Mucosa of descending colon (tissue), 3 donors: ENCODE results near the gene LCN10. TPM values are rescaled to one million over a fixed set of nuclear protein-coding genes. Genes with fewer than 3 reads are reported as not detected.

ENCODE experiments used
- ATAC-seq: fragments of 200-7000 bp; cut with Tn5 transposase; one replicate; pipeline ENCODE4 v1.9.1; 2020; ENCODE audit warnings: mild to moderate bottlenecking, moderate library complexity
- DNase-seq, 3 donors: peaks; one replicate each; pipeline ENCODE4 v3.0.0-alpha.2; 2020
- H3K36me3 ChIP-seq: fragments of 200-600 bp; one replicate; pipeline ENCODE4 v1.8.0; 2021; ENCODE audit warnings: low read depth, mild to moderate bottlenecking
- H3K4me1 ChIP-seq: fragments of 200-600 bp; one replicate; pipeline ENCODE4 v1.8.0; 2021; ENCODE audit warnings: low read depth, mild to moderate bottlenecking
- H3K4me3 ChIP-seq: fragments of 200-600 bp; one replicate; pipeline ENCODE4 v1.8.0; 2021; ENCODE audit warnings: mild to moderate bottlenecking
- H3K9me3 ChIP-seq: fragments of 200-600 bp; one replicate; pipeline ENCODE4 v1.8.0; 2021; ENCODE audit warnings: mild to moderate bottlenecking
- CTCF ChIP-seq: fragments of 200-600 bp; IDR thresholded peaks from one replicate; pipeline ENCODE4 v1.8.0; 2022; ENCODE audit warnings: antibody characterized with exemption, mild to moderate bottlenecking
- intact Hi-C, 2 donors: fragments of 100-400 bp; cut with DNase I in 1 of 2; cut with micrococcal nuclease in 1 of 2; formaldehyde crosslinking; loops; one replicate each; pipeline versions ENCODE4 v1.11.0 to v1.11.1; 2022; cut with DNase I, micrococcal nuclease
- total RNA-seq, 3 donors: library from RNA; stranded (reverse); fragmentation: NEBNext Ultra II Directional in 2 of 3; extraction: Animal tissue kit (Norgen Biotek cat#: 25700) in 2 of 3; gene quantifications; one replicate each; pipeline versions ENCODE4 v1.2.1 to v1.2.4, GENCODE V29; 2021 to 2023
- donor health status: DM: no; HTN: no; CAD: no; lungs with moderate emphysema.
- donor health status: DM: no; HTN: no; CAD: no.
- donor health status: DM: no; HTN: yes; CAD: no.

The LCN10 gene
- total RNA-seq, 3 donors from 2014 or later, result 0.12 to 5.1 (median 2.7) TPM

- TF ChIP-seq CTCF, result no peak
- Histone ChIP-seq H3K9me3 (no peaks in the 10 kb centered on the region), H3K36me3 (no peaks in the 10 kb centered on the region), H3K4me3 (no peak overlapping the region), H3K4me1 (peaks cover 28% of the 10 kb centered on the region)
- ATAC-seq (no peak), DNase-seq (peak in 1 of 3 donors; percentile 68)
- intact Hi-C loops, result no loop called here
These were observed 46.8 kb downstream of the LCN10 start for GRCh38 chr9:136695955-136696354.

- ATAC-seq (peak; percentile 62), DNase-seq (peak; percentile 78 to 86 (median 85))
- H3K4me1 ChIP-seq, result peaks cover 24% of the 10 kb centered on the region
- no peaks in the 10 kb centered on the region for H3K9me3 ChIP-seq
- TF ChIP-seq CTCF, result no peak
- no peak overlapping the region for H3K4me3 ChIP-seq
- intact Hi-C loops, result no loop called here
- H3K36me3 ChIP-seq, result no peaks in the 10 kb centered on the region
These were observed 47.3 kb downstream of the LCN10 start for GRCh38 chr9:136695435-136695895.

- no peak for TF ChIP-seq CTCF
- H3K4me3 ChIP-seq, result no peak overlapping the region
- peaks cover 24% of the 10 kb centered on the region for H3K4me1 ChIP-seq
- ATAC-seq (no peak), DNase-seq (no peak)
- intact Hi-C loops, result no loop called here
- H3K9me3 ChIP-seq, result no peaks in the 10 kb centered on the region
- no peaks in the 10 kb centered on the region for H3K36me3 ChIP-seq
These were observed 47.9 kb downstream of the LCN10 start for GRCh38 chr9:136694872-136695247.

- H3K9me3 ChIP-seq, result no peaks in the 10 kb centered on the region
- ATAC-seq (peak; percentile 67), DNase-seq (peak; percentile 82 to 88 (median 83))
- no peaks in the 10 kb centered on the region for H3K36me3 ChIP-seq
- peak; percentile 53 for TF ChIP-seq CTCF
- H3K4me3 ChIP-seq, result no peak overlapping the region
- intact Hi-C loops, result no loop called here
- peaks cover 24% of the 10 kb centered on the region for H3K4me1 ChIP-seq
These were observed 48.4 kb downstream of the LCN10 start for GRCh38 chr9:136694163-136694871.

GRCh38 chr9:136693490-136694162 is 49.1 kb downstream of the LCN10 start:
- no peak overlapping the region for H3K4me3 ChIP-seq

More at GRCh38 chr9:136693490-136694162, 49.1 kb downstream of the LCN10 start:
- no peaks in the 10 kb centered on the region for H3K36me3 ChIP-seq
- DNase-seq (peak; percentile 87 to 94 (median 92)), ATAC-seq (peak; percentile 81)
- no peaks in the 10 kb centered on the region for H3K9me3 ChIP-seq
- no peak for TF ChIP-seq CTCF
- peaks cover 30% of the 10 kb centered on the region for H3K4me1 ChIP-seq
- intact Hi-C loops, result no loop called here
